Fibroblast of the conjunctiva (primary cell): Measurements from ENCODE around the gene COMMD9.
"Not testable (repeated sequence)": the region's sequence is repeated elsewhere in the genome, so short reads cannot be mapped to it uniquely, and the experiment has no call there.

Experiments used
- DNase-seq: peaks from one replicate; pipeline ENCODE4 v3.0.0-alpha.2; 2010; ENCODE audit warnings: low read depth

The COMMD9 gene

DNA sequence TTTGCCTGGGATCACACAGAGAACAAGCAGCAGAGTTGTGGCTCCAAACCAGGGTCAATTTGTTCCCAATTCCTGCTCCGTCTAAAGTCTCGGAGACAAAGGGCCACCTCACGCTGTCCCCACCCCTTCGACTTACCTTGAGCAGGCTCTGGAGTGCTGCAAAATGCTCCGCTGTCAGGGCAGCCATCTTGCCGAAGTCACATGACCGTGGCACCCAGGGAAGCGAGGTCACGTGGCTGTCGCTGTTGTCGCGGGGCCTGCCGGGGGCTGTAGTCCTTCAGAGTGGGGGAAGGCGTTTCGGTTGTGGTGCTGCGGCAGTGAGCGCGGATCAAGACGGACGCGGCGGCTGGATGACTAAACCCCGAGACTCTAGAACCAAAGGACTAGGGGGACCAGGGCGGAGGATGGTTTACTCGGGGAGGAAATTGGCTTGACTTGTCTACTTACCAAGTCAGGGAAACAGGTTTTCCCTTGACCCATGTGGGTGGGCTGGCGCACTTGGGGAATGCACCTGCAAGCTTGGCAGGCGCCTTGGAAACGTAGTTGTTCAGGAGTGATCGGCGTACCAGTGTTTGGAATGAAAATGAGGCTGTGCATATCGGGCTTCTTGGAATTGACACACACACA is at the start of gene COMMD9:
COMMD9 (minus strand) TSS at position 199 of the 627 bp plus-strand sequence; CDS start at position 187, 12 bp downstream.
- DNase-seq: peak; percentile 80

GRCh38 chr11:36333897-36334296 is 44.7 kb upstream of the COMMD9 start:
- peak; percentile 23 for DNase-seq

- DNase-seq: peak; percentile 17
Measured at GRCh38 chr11:36333468-36333867, 44.2 kb upstream of the COMMD9 start.

DNA sequence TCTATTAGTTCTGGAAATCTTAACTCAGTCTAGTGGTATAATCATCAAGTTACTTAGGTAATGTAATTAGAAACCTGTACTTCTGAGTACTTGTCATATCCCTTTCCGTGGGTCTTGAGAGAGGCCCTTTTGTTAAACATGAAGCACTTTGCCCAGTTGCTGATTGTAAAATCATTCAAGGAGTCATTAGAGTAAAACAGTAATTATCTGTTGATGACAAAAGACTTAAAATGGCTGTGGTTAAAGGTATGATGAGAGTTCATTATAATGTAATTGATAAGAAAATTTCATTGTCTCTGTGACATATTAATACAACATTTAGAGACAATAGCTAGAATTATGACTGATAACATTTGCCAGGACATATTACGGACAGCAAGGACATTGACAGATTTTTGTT is 41.2 kb upstream of the COMMD9 start:
- no peak for DNase-seq

- DNase-seq: no peak
Measured at GRCh38 chr11:36328966-36329673, 39.9 kb upstream of the COMMD9 start.

GRCh38 chr11:36326524-36327419 is 37.5 kb upstream of the COMMD9 start:
- no peak for DNase-seq

GRCh38 chr11:36325403-36325802 is 36.2 kb upstream of the COMMD9 start:
- DNase-seq: not testable (repeated sequence)

- not testable (repeated sequence) for DNase-seq
Measured at GRCh38 chr11:36324956-36325355, 35.7 kb upstream of the COMMD9 start.

GRCh38 chr11:36317992-36318391 is 28.8 kb upstream of the COMMD9 start:
- DNase-seq: no peak

DNA sequence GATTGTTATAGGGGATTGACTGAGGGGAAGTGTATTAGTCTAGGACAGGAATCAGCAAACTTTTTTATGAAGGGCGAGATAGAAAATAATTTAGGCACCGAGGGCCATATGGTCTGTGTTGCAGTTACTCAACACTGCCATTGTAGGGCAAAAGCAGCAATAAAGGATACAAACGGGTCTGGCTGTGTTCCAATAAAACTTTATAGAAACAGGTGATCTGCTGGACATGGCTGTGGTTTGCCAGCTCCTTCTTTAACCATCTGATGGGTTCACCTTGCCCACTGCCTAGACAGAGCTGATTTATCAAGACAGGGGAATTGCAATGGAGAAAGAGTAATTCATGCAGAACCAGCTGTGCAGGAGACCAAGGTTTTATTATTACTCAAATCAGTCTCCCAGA is 26.8 kb upstream of the COMMD9 start:
- DNase-seq: no peak

DNA sequence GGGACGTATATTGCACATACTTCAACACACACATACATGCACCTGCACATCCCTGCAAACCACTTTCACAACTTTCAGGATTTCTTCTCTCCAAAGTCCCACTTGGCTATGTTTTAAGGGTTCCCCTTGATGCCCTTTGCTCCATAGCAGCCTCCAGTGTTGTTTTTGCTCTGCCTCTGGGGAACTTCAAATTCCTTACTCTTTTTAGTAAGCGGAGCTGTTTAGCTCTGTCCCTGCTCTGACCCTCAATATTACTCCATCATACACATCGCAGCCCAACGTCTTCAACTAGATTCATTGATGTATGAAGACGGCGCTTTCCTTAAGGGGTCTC is 25.2 kb upstream of the COMMD9 start:
- no peak for DNase-seq

- DNase-seq: no peak
Measured at GRCh38 chr11:36313750-36314433, 24.7 kb upstream of the COMMD9 start.

DNA sequence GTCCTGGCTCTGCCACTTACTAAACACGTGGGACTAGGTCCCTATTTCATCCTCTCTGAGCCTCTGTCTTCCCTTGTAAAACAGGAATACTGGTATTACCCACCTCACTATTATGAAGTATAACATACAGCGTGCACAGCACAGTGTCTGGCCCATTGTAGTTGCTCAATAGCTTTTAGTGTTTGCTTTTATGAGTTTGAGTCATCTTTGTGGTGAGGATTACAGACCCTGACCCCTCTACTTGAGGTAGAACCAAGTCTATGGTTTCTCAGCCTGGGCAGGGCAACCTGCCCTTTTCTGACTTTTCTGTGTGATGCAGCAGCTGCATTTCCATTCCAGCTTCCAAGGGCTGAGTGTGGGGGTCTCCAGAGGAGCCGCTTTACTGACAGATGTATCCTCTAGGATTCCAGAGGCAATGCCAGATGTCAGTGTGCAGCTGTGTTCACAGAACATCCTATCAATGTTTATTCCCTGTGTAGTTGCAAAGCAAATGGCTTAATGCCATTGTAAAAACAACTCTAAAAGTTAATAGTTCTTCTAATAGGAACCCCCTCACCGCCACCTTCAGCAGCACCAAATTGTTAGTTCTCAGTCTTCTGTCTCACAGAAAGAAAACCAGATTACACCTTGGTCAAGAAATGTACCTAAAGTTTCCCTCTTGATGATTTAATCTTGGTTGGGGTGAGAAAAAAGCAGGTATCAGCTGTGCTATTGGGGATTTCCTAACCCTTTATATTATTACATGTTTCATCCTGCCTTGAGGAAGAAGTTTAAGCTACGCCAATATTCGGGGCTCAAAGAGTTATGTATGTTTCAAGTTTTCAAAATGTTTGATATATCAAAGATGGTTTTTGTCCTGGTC is 23.6 kb upstream of the COMMD9 start:
- no peak for DNase-seq

DNA sequence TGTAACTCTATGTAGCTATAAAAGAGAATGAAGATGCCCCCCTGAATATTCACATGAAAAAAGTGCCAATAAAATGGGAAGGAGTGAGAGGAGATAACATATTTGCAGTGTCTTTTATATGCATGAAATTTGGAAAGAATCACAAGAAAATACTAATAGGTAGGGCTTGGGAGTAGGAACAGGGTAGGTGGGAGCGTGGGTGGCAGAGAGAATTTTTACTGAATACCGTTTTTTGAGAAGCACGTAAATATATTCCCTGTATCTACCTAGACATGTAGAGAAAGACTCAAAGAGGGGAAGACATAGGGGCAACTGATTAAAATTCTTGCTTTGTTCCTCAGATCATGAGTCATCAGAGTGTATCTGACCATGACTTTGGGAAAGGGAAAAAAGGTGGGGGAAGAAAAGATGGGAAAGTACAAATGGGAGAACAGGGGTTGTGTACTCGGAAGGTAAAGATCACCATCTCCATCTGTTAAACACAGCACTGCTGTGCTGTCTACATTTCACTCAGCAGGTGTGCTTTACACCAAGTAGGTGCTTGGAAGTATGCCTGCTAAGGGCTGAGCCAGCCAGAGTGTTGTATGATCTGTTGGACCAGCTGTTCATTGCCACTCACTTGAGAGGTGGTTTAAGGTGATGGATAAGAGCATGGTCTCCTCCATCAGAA is 22.8 kb upstream of the COMMD9 start:
- DNase-seq: no peak

DNA sequence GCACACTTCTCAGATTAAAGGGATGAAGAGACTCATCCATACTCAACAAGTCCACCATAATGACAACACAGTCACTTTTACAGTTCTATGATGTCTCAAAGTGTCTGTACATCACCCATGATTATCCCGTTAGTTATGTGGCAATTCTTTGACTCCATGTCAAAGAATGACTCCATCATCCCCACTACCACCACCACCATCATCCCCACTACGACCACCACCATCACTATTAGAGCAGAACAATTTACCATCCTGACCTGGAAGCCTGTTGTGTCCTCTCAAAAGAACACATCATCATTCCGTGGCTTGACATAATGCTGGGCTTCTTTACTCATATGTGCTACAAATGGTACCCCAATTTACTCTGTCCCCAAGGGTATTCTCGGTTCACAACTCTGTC is 20.6 kb upstream of the COMMD9 start:
- no peak for DNase-seq

DNA sequence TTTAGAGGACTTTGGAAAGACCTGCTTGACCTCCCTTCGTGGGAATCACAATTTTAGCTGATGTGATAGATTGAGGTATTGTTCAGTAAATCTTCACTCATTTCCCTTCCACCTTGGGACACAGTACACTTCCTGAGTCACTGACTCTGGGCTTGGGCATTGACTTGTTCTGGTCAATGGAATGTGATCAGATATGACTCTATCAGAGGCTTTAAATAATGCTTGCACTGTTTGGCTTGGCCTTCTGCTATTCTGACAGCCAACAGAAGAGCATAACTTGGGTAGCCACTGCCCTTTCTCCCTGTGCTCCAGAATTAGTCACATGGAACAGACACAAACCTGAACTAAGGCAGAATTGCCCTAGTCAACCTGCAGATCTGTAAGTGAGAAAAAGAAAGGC is 19.4 kb upstream of the COMMD9 start:
- no peak for DNase-seq

- DNase-seq: no peak
Measured at GRCh38 chr11:36306888-36307287, 17.7 kb upstream of the COMMD9 start.

GRCh38 chr11:36305047-36305446 is 15.8 kb upstream of the COMMD9 start:
- no peak for DNase-seq

DNA sequence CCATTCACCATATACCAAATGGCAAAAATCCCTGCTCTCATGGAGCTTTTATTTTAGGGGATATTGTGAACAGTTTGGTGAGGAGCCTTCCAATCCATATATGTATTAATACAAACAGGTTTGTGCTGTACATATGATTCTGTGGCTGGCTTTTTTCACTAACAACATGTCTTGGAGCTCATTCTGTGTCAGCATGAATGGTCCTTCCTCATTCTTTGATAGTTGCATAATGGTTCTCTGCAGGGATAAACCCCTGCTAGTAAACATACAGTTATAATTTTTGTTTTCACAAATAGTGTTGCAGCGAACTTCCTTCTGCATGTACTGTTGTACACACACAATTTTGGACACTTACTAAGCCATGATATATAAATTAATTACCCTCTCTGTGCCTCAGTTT is 15.1 kb upstream of the COMMD9 start:
- no peak for DNase-seq

DNA sequence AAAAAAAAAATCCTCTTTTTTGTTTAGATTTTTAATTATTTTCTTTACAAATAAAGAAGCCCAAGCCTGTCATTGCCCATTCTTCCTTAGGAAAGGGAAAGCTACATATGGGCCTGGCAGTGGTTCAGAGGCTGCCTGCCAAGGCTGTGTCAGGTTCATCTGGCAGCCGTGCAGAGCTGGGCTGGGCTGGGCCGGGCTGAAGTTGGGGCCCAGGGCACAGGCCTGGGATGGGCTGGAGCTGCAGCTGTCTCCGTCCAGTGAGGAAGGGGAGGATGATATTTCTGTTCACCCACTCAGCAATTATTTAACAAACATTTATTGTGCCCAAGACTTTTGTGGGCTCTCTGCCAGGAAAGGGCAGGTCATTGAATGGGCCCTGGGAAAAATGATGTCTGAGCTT is 11.4 kb upstream of the COMMD9 start:
- peak; percentile 81 for DNase-seq
